ENCODE results near the gene DSCAM. TPM values are rescaled to one million over a fixed set of nuclear protein-coding genes. Genes with fewer than 3 reads are reported as not detected.

DSCAM gene
- total RNA-seq, 1 experiment from 2014 or later: not detected

- TF ChIP-seq ELF1 (IDR thresholded peaks at IDR 0.05; ENCODE audit: borderline replicate concordance, low read depth) (no peak), EZH2phosphoT487 (IDR thresholded peaks at IDR 0.05; ENCODE audit: borderline replicate concordance) (no peak), CTCF (IDR thresholded peaks at IDR 0.05 in 2 of 3, conservative IDR thresholded peaks at IDR 0.05 in 1 of 3; ENCODE audit: borderline replicate concordance in 1 of 3, insufficient read depth in 1 of 3, low read depth in 2 of 3, low read length in 2 of 3) (no peak)
Observed at GRCh38 chr21:40377135-40377534, 469.8 kb downstream of the DSCAM start (continued).

GRCh38 chr21:40373761-40374160 lies 473.2 kb downstream of the DSCAM start:
- DNase-seq (ENCODE audit: low read depth, low spot score): no peak
- no peak overlapping the region for H2AFZ ChIP-seq (ENCODE audit: low read depth, low read length, poor library complexity, severe bottlenecking)
- CTCF ChIA-PET: no interaction called here

More at GRCh38 chr21:40373761-40374160, 473.2 kb downstream of the DSCAM start:
- H3K4me2 ChIP-seq (ENCODE audit: low read length): no peak overlapping the region
- no TSS peak for BruUV-seq (replicated peaks)
- POLR2A ChIA-PET: no interaction called here
- H4K20me1 ChIP-seq (ENCODE audit: insufficient read depth): no peaks in the 10 kb centered on the region
- no peaks in the 10 kb centered on the region for H3K4me1 ChIP-seq (ENCODE audit: control insufficient read depth in 1 of 2, insufficient read depth in 2 of 2, low read length in 2 of 2)
- no peaks in the 10 kb centered on the region for H3K79me2 ChIP-seq (ENCODE audit: insufficient read depth, low read length)
- intact Hi-C loops (cut with micrococcal nuclease): no loop called here
- no peak for TF ChIP-seq EZH2 (IDR thresholded peaks at IDR 0.05)
- TF ChIP-seq MAX (IDR thresholded peaks at IDR 0.05): no peak
- no peak for TF ChIP-seq SRF (IDR thresholded peaks at IDR 0.05; ENCODE audit: low read depth)
- no peak for TF ChIP-seq ZNF274 (IDR thresholded peaks at IDR 0.05; ENCODE audit: low read depth, low read length)
- no peak for TF ChIP-seq FOSL1 (IDR thresholded peaks at IDR 0.05; ENCODE audit: low read depth)
- no peak for ATAC-seq
- no peaks in the 10 kb centered on the region for H3K27me3 ChIP-seq (ENCODE audit: insufficient read depth, low read length)
- no peak overlapping the region for H3K4me3 ChIP-seq (replicated peaks in 1 of 2; ENCODE audit: low read depth in 1 of 2, low read length in 2 of 2)
- RAD21 ChIA-PET (ENCODE audit: low non-redundant PET in 1 of 2, low total read pairs in 2 of 2, uncharacterized antibody in 2 of 2, unreplicated experiment in 2 of 2): no interaction called here
- H3K9ac ChIP-seq (ENCODE audit: low read length): no peak overlapping the region
- H3K9me2 ChIP-seq (ENCODE audit: insufficient read depth): no peaks in the 10 kb centered on the region
- no peak overlapping the region for H3K27ac ChIP-seq (ENCODE audit: low read depth, low read length)
- H3K9me3 ChIP-seq (ENCODE audit: control insufficient read depth in 1 of 2, insufficient read depth in 1 of 2, low read depth in 1 of 2, low read length in 2 of 2): peaks cover 13 to 30% of the 10 kb centered on the region in 2 experiments; a peak in 2 of 4 replicates
- no peaks in the 10 kb centered on the region for H3K36me3 ChIP-seq (ENCODE audit: control insufficient read depth in 1 of 2, insufficient read depth in 2 of 2, low read length in 2 of 2)

Data from HCT116 (cell line).